GM10248 (cell line): ENCODE data around the gene SLC6A8.
"Not testable (repeated sequence)": the region's sequence is repeated elsewhere in the genome, so short reads cannot be mapped to it uniquely, and the experiment has no call there.

Experiments
- CTCF ChIA-PET: fragments of 300-600 bp; sonication (Branson Sonifier 250); formaldehyde crosslinking; extraction: SDS; loops from one replicate; lab custom pipeline; 2021; ENCODE audit warnings: antibody characterized with exemption; lab: Yijun Ruan, JAX
- POLR2A ChIA-PET: fragments of 350-650 bp; sonication (Branson Sonifier 250); formaldehyde crosslinking; extraction: SDS; loops from one replicate; lab custom pipeline; 2020; ENCODE audit warnings: antibody characterized with exemption; lab: Yijun Ruan, JAX
- DNase-seq: peaks from one replicate; pipeline ENCODE4 v3.0.0; 2012; ENCODE audit errors: extremely low spot score
- TF ChIP-seq, protein P1 (sequence below): IDR thresholded peaks from 2 replicates; pipeline ENCODE4 v1.5.1; 2012; ENCODE audit warnings: mild to moderate bottlenecking, low read depth; ENCODE audit errors: extremely low read depth, missing control alignments, control extremely low read depth

The SLC6A8 gene

DNA sequence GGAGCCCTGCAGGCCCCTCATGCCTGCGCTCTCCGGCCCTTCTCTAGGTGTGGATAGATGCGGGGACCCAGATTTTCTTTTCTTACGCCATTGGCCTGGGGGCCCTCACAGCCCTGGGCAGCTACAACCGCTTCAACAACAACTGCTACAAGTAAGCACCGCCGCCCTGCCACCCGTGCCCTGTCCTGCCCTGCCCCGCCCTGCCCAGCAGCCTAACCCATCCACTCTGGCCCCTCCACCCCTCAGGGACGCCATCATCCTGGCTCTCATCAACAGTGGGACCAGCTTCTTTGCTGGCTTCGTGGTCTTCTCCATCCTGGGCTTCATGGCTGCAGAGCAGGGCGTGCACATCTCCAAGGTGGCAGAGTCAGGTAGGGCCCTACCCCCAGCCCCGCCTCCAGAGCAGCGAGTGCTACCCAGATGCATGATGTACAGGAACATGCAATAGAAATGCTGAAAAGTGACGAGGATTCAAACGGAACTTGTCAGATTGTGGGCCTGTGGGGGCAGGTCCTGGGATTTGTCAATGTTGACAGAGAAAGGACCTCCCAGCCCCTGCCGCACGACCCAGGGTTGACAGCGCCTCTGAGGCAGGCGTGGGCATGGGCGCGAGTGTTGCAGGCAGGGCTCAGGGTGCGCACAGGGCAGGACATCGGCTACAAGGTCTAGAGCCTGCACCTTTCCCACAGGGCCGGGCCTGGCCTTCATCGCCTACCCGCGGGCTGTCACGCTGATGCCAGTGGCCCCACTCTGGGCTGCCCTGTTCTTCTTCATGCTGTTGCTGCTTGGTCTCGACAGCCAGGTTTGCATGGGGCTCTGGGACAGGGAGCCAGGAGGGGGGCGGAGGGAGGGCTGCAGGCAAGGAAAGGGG, 5.7 kb downstream of the SLC6A8 start:
- ChIA-PET POLR2A (no interaction called here), CTCF (no interaction called here)
- TF ChIP-seq, protein P1, sequence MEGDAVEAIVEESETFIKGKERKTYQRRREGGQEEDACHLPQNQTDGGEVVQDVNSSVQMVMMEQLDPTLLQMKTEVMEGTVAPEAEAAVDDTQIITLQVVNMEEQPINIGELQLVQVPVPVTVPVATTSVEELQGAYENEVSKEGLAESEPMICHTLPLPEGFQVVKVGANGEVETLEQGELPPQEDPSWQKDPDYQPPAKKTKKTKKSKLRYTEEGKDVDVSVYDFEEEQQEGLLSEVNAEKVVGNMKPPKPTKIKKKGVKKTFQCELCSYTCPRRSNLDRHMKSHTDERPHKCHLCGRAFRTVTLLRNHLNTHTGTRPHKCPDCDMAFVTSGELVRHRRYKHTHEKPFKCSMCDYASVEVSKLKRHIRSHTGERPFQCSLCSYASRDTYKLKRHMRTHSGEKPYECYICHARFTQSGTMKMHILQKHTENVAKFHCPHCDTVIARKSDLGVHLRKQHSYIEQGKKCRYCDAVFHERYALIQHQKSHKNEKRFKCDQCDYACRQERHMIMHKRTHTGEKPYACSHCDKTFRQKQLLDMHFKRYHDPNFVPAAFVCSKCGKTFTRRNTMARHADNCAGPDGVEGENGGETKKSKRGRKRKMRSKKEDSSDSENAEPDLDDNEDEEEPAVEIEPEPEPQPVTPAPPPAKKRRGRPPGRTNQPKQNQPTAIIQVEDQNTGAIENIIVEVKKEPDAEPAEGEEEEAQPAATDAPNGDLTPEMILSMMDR: no peak
- no peak for DNase-seq

DNA sequence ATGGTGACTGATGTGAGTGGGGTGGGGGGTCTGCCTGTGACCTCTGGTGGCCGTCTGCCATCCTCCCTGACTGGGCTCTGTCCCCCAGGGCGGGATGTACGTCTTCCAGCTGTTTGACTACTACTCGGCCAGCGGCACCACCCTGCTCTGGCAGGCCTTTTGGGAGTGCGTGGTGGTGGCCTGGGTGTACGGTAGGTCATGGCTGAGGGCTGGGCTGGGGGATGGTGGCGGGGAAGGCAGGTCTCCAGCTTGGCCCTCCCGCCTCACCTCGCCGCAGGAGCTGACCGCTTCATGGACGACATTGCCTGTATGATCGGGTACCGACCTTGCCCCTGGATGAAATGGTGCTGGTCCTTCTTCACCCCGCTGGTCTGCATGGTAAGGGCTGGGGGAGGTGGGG, 6.5 kb downstream of the SLC6A8 start:
- DNase-seq, CTCF ChIA-PET, POLR2A ChIA-PET: not testable (repeated sequence)

DNA sequence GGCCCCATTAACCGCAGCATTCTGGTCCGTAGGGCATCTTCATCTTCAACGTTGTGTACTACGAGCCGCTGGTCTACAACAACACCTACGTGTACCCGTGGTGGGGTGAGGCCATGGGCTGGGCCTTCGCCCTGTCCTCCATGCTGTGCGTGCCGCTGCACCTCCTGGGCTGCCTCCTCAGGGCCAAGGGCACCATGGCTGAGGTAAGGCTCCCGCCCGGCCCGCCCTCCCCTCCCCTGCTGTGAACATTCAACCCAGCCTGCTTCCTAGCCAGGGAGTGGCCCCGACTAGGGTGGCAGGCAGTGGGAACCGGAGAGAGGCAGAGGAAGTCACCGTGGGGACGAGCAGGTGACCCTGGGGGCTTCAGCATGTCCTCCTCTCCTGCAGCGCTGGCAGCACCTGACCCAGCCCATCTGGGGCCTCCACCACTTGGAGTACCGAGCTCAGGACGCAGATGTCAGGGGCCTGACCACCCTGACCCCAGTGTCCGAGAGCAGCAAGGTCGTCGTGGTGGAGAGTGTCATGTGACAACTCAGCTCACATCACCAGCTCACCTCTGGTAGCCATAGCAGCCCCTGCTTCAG, 7.1 kb downstream of the SLC6A8 start:
- TF ChIP-seq, protein P1: no peak
- no peak for DNase-seq
- CTCF ChIA-PET: no interaction called here
- POLR2A ChIA-PET: no interaction called here

DNA sequence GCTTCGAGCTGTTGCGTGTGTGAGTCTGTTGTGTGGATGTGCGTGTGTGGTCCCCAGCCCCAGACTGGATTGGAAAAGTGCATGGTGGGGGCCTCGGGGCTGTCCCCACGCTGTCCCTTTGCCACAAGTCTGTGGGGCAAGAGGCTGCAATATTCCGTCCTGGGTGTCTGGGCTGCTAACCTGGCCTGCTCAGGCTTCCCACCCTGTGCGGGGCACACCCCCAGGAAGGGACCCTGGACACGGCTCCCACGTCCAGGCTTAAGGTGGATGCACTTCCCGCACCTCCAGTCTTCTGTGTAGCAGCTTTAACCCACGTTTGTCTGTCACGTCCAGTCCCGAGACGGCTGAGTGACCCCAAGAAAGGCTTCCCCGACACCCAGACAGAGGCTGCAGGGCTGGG, 8.4 kb downstream of the SLC6A8 start:
- CTCF ChIA-PET: interaction anchor here (1.3 kb wide), 1 partner anchor 12 kb away, joined by 3 read pairs; no protein-coding TSS in a partner anchor
- TF ChIP-seq, protein P1: no peak
- DNase-seq: no peak
- POLR2A ChIA-PET: no interaction called here

DNA sequence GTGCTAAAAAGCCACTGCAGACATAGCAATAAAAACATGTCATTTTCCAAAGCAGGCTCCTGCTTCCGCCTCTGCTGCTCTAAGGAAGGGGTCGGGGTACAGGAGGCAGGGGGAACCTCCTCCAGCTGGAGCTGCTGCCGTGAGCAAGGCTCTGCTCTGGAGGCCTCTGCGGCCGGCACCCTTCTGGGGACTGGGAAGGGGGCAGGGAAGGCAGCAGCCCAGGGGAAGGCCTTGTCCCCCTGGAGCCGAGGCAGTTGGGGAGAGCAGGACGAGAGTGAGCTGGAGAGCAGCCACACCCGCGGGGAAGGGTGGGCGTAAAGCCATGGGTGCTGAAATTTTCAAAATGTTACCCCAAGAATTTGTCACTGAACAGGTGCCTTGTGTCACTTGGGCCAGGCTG, 8.8 kb downstream of the SLC6A8 start:
- DNase-seq, POLR2A ChIA-PET: not testable (repeated sequence)
- CTCF ChIA-PET: interaction anchor here (1.3 kb wide), 1 partner anchor 12 kb away, joined by 3 read pairs; no protein-coding TSS in a partner anchor

DNA sequence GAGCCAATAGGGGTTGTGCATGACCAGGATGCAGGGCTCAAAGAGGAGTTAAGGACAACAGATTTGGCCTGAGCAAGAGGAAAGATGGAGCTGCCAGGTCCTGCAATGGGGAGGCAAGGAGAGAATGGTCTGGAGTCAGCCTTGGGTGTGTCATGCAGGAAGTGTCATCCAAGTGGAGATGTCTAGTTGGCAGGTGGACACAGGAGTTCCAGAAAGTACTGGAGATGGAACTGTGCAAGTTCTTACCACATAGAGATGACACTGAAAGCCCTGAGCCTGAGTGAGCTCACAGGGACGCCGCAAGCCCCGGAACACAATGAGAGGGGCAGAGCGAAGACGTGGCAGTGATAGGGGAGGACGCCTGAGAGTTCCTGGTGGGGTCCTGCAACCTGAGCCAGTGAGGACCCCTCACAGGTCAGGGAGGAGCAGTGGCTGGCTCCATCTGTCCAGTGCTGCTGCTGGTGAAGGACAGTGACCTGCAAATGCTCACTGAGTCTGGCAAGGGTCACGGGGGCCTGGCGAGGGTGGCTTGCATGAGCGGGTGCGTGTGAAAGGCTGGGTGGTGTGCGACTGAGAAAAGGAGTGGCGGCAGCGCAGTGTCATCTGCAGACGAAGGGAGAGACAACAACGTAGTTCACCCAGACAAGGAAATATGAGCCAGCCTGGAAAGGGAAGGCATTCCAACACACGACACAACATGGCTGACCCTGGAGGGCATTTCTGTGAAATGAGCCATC, 9.4 kb downstream of the SLC6A8 start:
- DNase-seq, CTCF ChIA-PET, POLR2A ChIA-PET: not testable (repeated sequence)

DNA sequence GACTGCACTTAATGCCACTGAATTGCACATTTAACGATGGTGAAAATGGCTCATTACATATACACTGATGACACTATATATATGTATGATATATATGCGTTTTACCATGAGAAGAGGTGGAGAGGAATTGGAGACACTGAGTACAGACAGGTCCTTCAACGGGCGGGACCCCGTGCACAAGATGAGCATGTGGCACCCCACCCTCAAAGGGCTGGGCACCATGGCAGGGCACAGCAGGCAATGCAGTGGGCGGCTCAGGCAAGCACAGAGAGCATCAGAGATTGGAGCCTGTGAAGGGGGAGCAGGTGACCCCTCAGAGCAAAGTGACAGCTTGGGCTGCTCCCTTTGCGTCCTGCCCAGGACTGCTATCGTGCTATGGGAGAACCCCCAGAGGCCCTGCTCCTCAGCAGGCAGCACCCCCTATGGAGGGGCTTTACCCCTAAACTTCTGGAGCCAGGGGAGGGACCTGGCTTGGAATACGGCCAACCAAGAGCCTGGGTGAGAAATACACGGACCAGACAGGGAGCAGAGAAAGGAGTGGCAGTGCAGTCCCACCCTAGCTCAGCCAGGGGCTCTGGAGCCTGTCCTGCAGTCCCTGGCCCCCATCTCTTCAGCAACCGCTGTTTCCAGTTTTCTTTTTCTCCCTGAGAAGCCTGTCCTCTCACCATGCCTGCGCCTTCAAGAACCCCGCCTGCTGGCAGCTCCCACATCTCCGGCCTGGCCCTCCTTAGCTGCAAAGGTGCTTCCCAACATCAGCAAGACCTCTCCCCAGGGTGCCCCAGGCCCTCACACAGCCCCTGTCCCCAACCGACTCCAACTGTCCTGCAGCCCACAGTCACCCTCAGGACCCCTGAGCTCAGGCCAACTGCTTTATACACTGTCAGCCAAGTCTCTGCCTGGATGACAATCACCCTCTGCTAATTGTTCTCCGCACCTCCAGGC, 10.5 kb downstream of the SLC6A8 start:
- ChIA-PET CTCF (no interaction called here), POLR2A (no interaction called here)
- DNase-seq: no peak
- TF ChIP-seq, protein P1: no peak

DNA sequence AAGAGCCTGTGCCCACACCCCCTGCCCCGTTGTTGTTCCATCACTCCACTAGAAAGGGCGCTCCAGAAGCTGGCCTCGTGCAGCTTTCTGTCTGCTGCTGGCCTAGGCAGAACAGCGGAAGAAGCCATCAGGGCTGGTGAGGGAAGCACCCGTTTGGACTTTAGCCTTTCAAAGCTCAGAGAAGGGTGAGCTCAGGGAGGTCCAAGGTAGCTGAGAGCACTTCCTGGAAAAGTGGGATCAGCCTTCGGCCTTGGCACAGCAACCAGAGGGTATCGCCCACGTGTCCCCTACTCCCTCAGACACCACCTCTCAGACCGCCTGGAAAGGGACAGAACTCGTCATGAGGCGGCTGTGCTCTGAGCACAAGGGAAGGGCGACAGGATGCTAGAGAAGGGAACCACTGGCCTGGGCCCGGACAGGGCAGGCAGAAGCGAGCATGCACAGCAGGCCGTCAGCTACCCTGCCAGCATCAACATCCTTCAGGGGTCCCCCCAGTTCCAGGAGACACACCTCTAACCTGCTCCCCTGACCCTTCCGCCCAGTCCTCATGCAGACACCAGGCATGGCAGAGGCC, 11.6 kb downstream of the SLC6A8 start:
- CTCF ChIA-PET, POLR2A ChIA-PET, DNase-seq: not testable (repeated sequence)

DNA sequence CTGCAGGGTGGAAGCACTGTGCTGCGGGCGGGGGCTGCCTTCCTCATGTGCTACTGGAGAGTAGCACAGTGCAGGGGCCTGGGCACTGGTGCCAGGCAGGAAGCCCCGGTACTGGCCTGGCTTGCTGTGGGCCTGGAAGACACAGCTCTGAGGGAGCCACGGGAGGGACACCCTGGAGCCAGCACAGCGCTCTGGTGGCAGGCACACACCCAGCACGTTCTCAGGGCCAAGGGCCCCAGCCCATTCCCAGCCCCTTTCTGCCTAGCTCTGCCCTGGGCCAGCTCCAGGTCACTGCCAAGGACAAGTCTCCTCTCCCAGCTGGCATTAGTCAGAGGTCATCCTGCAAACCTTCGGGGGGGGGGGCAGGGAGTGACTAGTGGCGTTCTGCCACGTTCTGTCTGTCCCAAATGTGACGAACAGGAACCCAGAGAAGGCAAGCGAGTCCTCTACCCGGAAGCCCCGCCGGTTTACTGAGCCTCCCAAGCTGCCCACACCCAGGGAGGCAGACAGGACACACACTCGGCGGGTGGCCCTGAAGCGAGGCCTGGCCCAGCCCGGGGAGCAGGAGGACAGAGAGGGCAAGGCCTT, 12.2 kb downstream of the SLC6A8 start:
- DNase-seq, POLR2A ChIA-PET, CTCF ChIA-PET: not testable (repeated sequence)
